HG03469 (cell line): ENCODE data around the gene ZNF3.

Experiments used
- ATAC-seq: cut with Tn5 transposase; IDR thresholded peaks from one replicate; pipeline ENCODE4 v1.9.1; 2021; ENCODE audit warnings: mild to moderate bottlenecking, moderate library complexity, moderate number of reproducible peaks; ENCODE audit not compliant: unreplicated experiment

Gene ZNF3

DNA sequence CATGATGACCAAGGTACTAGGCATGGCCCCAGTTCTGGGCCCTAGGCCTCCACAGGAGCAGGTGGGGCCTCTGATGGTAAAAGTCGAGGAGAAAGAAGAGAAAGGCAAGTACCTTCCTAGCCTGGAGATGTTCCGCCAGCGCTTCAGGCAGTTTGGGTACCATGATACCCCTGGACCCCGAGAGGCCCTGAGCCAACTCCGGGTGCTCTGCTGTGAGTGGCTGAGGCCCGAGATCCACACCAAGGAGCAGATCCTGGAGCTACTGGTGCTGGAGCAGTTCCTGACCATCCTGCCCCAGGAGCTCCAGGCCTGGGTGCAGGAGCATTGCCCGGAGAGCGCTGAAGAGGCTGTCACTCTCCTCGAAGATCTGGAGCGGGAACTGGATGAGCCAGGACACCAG lies 24.5 kb downstream of the ZNF3 start:
- ATAC-seq, result no peak

DNA sequence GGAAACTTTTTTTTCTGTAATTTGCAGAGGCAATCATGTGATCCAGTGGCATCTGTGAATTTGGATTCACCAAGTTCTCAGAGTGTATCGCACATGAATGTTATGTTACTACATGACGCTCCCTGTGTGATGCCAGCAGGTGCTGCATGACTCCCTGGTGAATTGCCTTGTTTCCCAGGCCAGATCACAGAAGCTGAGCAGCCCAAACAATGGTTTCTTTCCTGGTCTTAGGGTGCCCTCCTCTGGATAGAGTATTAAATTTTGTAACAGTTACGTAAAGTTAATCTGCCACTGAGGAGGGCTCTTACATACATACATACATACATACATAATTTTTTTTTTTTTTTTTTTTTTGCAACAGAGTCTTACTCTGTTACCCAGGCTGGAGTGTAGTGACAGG lies 28.3 kb downstream of the ZNF3 start:
- no peak for ATAC-seq

GRCh38 chr7:100051611-100052010 lies 29.9 kb downstream of the ZNF3 start:
- ATAC-seq, result no peak

GRCh38 chr7:100049441-100050291 lies 31.9 kb downstream of the ZNF3 start, which contains the start of gene ZSCAN21:
Gene ZSCAN21 (plus strand): TSS chr7:100049774. CDS start chr7:100057007, 7,233 bp downstream.
- peak; percentile 58 for ATAC-seq

DNA sequence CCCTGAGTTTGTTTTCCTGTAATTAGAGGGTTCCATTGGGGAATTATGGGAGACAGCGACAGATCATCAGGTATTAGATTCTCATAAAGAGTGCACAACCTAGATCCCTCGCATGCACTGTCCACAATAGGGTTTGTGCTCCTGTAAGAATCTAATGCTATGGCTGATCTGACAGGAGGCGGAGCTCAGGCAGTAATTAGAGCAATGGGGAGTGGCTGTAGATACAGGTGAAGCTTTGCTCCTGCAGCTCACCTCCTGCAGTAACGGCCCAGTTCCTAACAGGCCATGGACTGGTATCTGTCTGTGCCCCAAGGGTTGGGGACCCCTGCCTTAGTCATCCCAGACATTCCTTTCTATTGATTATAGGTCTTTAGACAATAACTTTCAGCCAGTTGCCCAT lies 32.8 kb downstream of the ZNF3 start:
- no peak for ATAC-seq

GRCh38 chr7:100044718-100045117 lies 36.8 kb downstream of the ZNF3 start:
- no peak for ATAC-seq

- ATAC-seq, result no peak
These were observed 40.9 kb downstream of the ZNF3 start for GRCh38 chr7:100040575-100040974.

- no peak for ATAC-seq
These were observed 43.2 kb downstream of the ZNF3 start for GRCh38 chr7:100038326-100038725.

GRCh38 chr7:100035876-100036275 lies 45.6 kb downstream of the ZNF3 start:
- ATAC-seq, result no peak

DNA sequence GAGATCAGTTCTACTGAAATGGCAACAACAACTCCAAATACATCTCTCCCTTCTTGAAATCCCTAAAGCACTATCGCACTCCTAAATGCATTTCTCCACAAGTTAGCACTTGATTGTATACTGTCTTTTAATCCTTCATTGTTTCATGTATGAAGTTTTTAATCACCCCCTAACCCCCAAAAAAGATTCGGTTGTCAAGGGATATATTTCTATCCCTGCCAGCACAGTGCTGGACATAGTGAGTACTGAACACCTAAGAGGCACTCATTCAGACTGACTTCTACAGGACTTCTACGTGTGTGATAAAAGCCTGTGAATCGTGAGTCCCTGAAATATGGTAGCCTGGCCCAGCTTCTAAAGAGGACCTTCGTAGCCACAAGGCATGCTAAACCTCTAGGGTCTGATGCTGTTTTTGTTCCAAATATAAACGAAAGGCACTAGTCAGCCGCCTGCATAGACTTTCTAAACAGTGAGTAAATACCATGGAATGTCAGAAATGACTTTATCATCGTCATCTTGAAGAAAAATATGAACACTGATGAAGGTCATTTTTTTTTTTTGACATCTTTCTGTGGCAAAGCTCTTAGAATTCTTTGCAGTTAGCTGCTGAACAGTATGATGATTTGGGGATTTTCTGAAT lies 46.5 kb downstream of the ZNF3 start:
- ATAC-seq, result no peak

GRCh38 chr7:100033526-100033925 lies 48.0 kb downstream of the ZNF3 start:
- ATAC-seq, result no peak

DNA sequence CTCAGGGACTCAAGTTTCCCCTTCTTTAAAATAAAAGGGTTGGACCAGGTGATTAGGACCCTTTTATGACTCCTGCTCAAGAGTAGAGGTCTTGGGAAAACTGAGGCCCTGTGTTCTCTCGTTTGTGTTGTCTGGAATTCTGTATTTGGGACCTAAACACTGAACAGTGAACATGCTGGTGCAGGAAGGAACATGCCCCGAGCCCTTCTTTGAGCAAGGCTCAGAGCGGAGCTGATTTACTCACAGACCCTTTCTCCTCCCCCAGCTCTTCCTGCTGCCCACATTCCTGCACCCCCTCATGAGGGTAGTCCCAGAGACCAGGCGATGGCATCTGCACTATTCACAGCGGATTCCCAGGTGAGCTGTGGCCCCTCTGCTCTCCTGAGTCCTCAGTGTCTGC lies 51.9 kb downstream of the ZNF3 start:
- ATAC-seq, result no peak

DNA sequence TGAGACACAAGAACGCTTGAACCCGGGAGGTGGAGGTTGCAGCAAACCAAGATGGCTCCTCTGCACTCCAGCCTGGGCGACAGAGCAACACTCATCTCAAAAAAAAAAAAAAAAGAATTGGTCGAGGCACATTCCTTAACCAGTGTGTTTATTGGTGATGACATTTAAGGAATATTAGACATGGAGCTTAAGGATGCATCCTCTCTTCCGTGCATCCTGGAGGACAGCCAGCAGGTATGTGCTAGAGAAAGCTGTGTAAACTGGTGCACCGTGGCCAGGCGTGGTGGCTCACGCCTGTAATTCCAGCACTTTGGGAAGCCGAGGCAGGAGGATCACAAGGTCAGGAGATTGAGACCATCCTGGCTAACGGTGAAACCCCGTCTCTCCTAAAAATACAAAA lies 54.3 kb downstream of the ZNF3 start:
- ATAC-seq, result no peak

DNA sequence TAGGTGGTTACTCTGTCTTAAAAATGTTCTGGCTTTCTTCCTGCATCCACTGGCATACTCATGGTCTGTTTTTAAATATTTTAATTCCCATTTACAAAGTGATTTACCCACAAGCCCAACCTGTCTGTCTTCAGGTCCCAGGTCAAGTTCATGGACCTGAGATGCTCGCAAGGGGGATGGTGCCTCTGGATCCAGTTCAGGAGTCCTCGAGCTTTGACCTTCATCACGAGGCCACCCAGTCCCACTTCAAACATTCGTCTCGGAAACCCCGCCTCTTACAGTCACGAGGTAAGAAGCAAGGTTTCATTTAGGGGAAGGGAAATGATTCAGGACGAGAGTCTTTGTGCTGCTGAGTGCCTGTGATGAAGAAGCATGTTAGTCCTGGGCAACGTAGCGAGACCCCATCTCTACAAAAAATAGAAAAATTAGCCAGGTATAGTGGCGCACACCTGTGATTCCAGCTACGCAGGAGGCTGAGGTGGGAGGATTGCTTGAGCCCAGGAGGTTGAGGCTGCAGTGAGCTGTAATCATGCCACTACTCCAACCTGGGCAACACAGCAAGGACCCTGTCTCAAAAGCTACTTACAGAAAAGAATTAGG lies 57.4 kb downstream of the ZNF3 start:
- no peak for ATAC-seq

DNA sequence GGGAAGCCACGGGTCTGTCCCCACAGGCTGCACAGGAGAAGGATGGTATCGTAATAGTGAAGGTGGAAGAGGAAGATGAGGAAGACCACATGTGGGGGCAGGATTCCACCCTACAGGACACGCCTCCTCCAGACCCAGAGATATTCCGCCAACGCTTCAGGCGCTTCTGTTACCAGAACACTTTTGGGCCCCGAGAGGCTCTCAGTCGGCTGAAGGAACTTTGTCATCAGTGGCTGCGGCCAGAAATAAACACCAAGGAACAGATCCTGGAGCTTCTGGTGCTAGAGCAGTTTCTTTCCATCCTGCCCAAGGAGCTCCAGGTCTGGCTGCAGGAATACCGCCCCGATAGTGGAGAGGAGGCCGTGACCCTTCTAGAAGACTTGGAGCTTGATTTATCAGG lies 58.0 kb downstream of the ZNF3 start:
- ATAC-seq, result no peak

- ATAC-seq, result no peak
These were observed 58.9 kb downstream of the ZNF3 start for GRCh38 chr7:100022621-100023020.

GRCh38 chr7:100021297-100021696 lies 60.2 kb downstream of the ZNF3 start:
- no peak for ATAC-seq
